ENCODE measurements around the gene ANKRD13D.

Gene ANKRD13D

DNA sequence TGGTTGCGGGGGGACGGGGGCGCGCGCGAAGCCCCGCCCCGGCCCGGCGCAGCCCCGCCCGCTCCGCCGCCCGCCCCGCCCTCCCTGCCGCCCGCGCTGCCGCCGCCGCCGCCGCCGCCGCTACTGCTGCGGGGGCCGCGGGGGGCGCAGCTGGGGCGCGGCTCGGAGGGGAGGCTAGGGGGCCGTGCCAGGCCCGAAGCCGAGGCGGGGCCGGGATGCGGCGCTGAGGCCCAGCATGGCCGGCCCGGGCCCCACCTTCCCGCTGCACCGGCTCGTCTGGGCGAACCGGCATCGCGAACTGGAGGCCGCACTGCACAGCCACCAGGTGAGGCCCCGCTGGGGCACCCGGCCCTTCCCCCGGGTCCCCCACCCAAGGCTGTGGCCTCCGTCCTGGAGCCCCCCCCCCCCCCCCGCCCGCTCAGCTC lies at the start of gene ANKRD13D:
TSS of gene ANKRD13D (plus strand) at position 78 of the 425 bp plus-strand sequence. CDS start at position 236, 158 bp downstream.
- Histone ChIP-seq H3K36me3 (peaks cover 76% of the 10 kb centered on the region), H3K4me1 (ENCODE audit: control insufficient read depth in 1 of 2, insufficient read depth in 1 of 2, low read depth in 1 of 2, low read length in 1 of 2) (peaks cover 87 to 91% of the 10 kb centered on the region in 2 experiments), H3K4me3 (ENCODE audit: low read depth in 1 of 2, low read length in 1 of 2) (peak within 1 kb of the TSS; percentile 87 to 95)

DNA sequence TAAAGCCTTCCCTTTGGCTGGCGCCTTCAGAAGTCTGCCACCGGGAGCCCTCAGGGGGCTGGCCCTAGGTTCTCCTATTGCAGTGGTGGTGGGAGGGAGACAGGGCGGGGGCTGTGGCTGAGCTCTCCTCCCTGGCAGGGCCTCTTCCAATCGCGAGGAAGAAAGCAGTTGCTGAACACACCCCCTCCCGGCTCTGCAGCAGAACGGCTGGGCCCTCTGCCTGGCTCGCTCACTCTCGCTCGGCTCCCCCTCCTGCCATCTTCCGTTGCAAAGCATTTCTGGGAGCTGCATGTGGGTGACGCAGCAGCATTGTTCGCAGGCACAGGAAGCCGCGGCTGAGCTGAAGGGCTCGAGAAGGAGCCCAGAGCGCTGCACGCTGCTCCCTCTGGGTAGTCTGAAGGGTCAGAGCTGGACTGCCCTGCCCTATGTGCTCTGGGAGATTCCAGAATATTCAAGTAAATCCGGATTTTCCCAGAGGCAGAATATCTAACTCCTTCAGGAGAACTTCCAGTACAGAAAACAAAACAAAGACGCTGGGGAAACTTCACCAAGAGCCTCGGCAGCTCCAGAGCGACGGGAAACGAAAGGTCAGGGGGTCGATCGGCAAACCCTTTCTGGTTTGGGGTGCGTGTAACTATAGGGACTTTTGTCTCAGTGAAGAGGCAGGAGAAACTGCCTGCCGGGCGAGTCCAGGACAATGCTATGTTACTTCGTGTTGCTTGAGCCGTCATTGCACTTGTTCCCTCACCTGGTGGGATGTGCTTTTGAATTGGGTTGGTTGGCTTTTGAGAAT lies 49.1 kb upstream of the ANKRD13D start:
- H3K4me3 ChIP-seq (ENCODE audit: low read depth in 1 of 2, low read length in 1 of 2): peak overlapping the region; percentile 46 to 54
- H3K36me3 ChIP-seq: peaks cover 40% of the 10 kb centered on the region
- H3K27ac ChIP-seq: peak overlapping the region; percentile 81
- H3K27me3 ChIP-seq: no peaks in the 10 kb centered on the region
- peaks cover 36 to 40% of the 10 kb centered on the region in 2 experiments for H3K4me1 ChIP-seq (ENCODE audit: control insufficient read depth in 1 of 2, insufficient read depth in 1 of 2, low read depth in 1 of 2, low read length in 1 of 2)
- TF ChIP-seq, protein P1, sequence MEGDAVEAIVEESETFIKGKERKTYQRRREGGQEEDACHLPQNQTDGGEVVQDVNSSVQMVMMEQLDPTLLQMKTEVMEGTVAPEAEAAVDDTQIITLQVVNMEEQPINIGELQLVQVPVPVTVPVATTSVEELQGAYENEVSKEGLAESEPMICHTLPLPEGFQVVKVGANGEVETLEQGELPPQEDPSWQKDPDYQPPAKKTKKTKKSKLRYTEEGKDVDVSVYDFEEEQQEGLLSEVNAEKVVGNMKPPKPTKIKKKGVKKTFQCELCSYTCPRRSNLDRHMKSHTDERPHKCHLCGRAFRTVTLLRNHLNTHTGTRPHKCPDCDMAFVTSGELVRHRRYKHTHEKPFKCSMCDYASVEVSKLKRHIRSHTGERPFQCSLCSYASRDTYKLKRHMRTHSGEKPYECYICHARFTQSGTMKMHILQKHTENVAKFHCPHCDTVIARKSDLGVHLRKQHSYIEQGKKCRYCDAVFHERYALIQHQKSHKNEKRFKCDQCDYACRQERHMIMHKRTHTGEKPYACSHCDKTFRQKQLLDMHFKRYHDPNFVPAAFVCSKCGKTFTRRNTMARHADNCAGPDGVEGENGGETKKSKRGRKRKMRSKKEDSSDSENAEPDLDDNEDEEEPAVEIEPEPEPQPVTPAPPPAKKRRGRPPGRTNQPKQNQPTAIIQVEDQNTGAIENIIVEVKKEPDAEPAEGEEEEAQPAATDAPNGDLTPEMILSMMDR (IDR thresholded peaks at IDR 0.05): no peak
- no peaks in the 10 kb centered on the region for H3K9me3 ChIP-seq

More for the DNA sequence above, at the start of gene ANKRD13D:
- peak within 1 kb of the TSS; percentile 99 for H3K27ac ChIP-seq
- no peaks in the 10 kb centered on the region for H3K9me3 ChIP-seq
- no peaks in the 10 kb centered on the region for H3K27me3 ChIP-seq
- TF ChIP-seq, protein P1 (IDR thresholded peaks at IDR 0.05): no peak

DNA sequence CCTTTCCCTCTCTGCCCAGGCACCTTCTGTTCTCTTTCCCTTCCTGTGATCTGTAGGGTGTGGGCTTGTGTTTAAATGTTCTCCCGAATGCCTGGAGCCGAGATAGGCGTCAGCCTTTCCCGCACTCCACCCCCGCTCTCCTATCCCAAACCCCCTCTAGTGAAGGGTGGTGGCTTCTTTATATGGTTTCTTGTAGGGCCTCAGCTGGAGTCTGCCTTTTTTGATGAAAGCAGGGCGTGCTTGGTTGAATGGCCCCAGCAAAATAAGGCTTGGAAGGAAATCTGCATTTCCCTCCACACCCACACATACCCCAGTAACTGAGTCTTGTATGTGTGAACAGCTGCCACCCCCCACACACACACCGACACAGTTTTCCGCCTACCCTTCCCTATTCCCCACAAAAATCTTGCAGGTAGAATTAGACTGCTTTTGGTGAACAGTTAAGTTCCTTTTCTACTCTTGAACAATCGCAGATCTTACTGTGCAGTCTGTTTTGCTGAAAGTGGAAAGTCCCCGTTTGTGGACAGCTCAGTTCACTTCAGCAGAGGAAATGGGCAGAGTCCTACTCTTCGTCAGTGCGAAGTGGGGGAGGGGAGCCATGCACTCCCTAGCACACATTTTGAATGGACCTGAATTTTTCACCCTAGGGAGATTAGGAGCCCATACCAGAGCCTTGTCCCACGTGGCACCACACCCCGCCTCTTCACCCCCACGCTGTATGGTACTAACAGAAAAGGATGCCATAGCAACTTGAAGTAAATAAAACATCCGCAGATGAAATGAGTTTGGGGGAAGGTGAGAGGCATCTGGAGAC lies 48.3 kb upstream of the ANKRD13D start:
- peak overlapping the region; percentile 46 to 54 for H3K4me3 ChIP-seq (ENCODE audit: low read depth in 1 of 2, low read length in 1 of 2)
- TF ChIP-seq, protein P1 (IDR thresholded peaks at IDR 0.05): no peak
- peaks cover 42% of the 10 kb centered on the region for H3K36me3 ChIP-seq
- H3K4me1 ChIP-seq (ENCODE audit: control insufficient read depth in 1 of 2, insufficient read depth in 1 of 2, low read depth in 1 of 2, low read length in 1 of 2): peaks cover 36 to 40% of the 10 kb centered on the region in 2 experiments
- H3K9me3 ChIP-seq: no peaks in the 10 kb centered on the region
- H3K27me3 ChIP-seq: no peaks in the 10 kb centered on the region
- H3K27ac ChIP-seq: peak overlapping the region; percentile 81

DNA sequence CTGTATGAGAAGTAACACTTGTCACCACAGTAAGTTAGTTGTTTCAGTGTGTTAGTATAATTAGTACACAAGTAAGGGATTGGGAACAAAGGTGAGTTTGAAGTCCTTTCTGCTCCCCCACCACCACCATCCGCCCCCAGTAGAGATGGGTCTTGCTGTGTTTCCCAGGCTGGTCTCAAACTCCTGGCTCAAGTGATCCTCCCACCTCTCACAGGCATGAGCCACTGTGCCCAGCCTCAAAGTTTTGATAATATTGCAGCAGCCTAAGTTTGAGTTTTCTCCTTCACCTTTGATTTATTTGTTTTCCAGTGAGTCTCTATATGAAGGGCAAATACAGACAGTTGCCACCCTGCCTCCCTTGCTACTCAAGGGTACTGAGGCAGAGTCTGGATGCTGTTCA lies 46.6 kb upstream of the ANKRD13D start:
- no peak overlapping the region for H3K27ac ChIP-seq
- H3K4me3 ChIP-seq (ENCODE audit: low read depth in 1 of 2, low read length in 1 of 2): no peak overlapping the region
- H3K9me3 ChIP-seq: no peaks in the 10 kb centered on the region
- peaks cover 36 to 40% of the 10 kb centered on the region in 2 experiments for H3K4me1 ChIP-seq (ENCODE audit: control insufficient read depth in 1 of 2, insufficient read depth in 1 of 2, low read depth in 1 of 2, low read length in 1 of 2)
- TF ChIP-seq, protein P1 (IDR thresholded peaks at IDR 0.05): no peak
- peaks cover 54% of the 10 kb centered on the region for H3K36me3 ChIP-seq
- H3K27me3 ChIP-seq: no peaks in the 10 kb centered on the region

DNA sequence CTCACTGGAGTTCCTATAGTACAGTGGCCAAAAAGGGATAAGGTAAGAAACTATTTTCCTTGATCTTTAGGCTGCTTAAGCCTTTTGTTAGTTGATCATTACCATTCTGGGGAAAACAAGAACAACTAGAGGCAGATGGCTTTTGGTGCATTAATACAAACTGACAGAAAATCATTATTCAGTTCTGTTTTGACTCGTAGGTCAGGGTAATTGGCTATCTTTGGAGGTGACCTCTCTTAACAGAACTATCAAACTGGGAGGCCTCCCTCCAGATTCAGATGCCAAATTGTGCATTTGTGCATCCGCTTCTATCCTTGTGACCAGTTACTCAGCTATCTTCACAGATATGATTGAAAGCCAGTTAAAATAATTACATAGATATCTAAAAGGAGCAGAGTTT lies 46.1 kb upstream of the ANKRD13D start:
- TF ChIP-seq, protein P1 (IDR thresholded peaks at IDR 0.05): no peak
- Histone ChIP-seq H3K4me1 (ENCODE audit: control insufficient read depth in 1 of 2, insufficient read depth in 1 of 2, low read depth in 1 of 2, low read length in 1 of 2) (peaks cover 36 to 40% of the 10 kb centered on the region in 2 experiments), H3K36me3 (peaks cover 59% of the 10 kb centered on the region), H3K9me3 (no peaks in the 10 kb centered on the region), H3K27me3 (no peaks in the 10 kb centered on the region), H3K4me3 (ENCODE audit: low read depth in 1 of 2, low read length in 1 of 2) (no peak overlapping the region), H3K27ac (no peak overlapping the region)
